OCI-LY1 (cell line): ENCODE results near the gene METTL25B.

Experiments
- H2AFZ ChIP-seq: fragments of 200-600 bp; sonication (generic), shearing (Covaris generic); 2 replicates; pipeline ENCODE4 v1.6.0; 2014; ENCODE audit warnings: antibody characterized with exemption, mild to moderate bottlenecking, low read length
- H3F3A ChIP-seq: fragments of 200-600 bp; sonication (generic), shearing (Covaris generic); 2 replicates; pipeline ENCODE4 v1.6.0; 2014; ENCODE audit warnings: mild to moderate bottlenecking, antibody characterized with exemption, low read length, moderate library complexity; ENCODE audit not compliant: insufficient read depth
- H3K27ac ChIP-seq: fragments of 200-600 bp; sonication (generic); 2 replicates; pipeline ENCODE4 v1.5.1; 2014; ENCODE audit warnings: low read length, mixed run types, mild to moderate bottlenecking, low read depth; ENCODE audit not compliant: poor library complexity, severe bottlenecking
- H3K27me3 ChIP-seq: fragments of 200-600 bp; sonication (generic); 2 replicates; pipeline ENCODE4 v1.6.0; 2014; ENCODE audit warnings: antibody characterized with exemption, mild to moderate bottlenecking, low read length, moderate library complexity; ENCODE audit not compliant: insufficient read depth
- H3K36me3 ChIP-seq: fragments of 200-600 bp; sonication (generic); 2 replicates; pipeline ENCODE4 v1.6.1; 2014; ENCODE audit warnings: mild to moderate bottlenecking, antibody characterized with exemption, low read length, moderate library complexity, mixed read lengths; ENCODE audit not compliant: insufficient read depth
- H3K4me1 ChIP-seq: fragments of 200-600 bp; sonication (generic); 2 replicates; pipeline ENCODE4 v1.5.1; 2014; ENCODE audit warnings: mild to moderate bottlenecking, low read length, moderate library complexity; ENCODE audit not compliant: insufficient read depth, severe bottlenecking
- H3K4me2 ChIP-seq: fragments of 200-600 bp; sonication (generic), shearing (Covaris generic); 2 replicates; pipeline ENCODE4 v1.6.1; 2014; ENCODE audit warnings: low read length
- H3K4me3 ChIP-seq: fragments of 200-600 bp; sonication (generic); 2 replicates; pipeline ENCODE4 v1.5.1; 2014; ENCODE audit warnings: low read length, low read depth, mild to moderate bottlenecking, mixed read lengths; ENCODE audit not compliant: poor library complexity, severe bottlenecking
- H3K79me2 ChIP-seq: fragments of 200-600 bp; shearing (Covaris generic); 2 replicates; pipeline ENCODE4 v1.6.1; 2016; ENCODE audit warnings: mixed run types, low read length, mixed read lengths; ENCODE audit not compliant: insufficient read depth
- H3K9ac ChIP-seq: fragments of 200-600 bp; sonication (generic), shearing (Covaris generic); 2 replicates; pipeline ENCODE4 v1.6.1; 2014; ENCODE audit warnings: mild to moderate bottlenecking, low read length, mixed read lengths
- H3K9me2 ChIP-seq: fragments of 200-600 bp; sonication (generic), shearing (Covaris generic); 2 replicates; pipeline ENCODE4 v1.6.1; 2014; ENCODE audit warnings: low read depth, mild to moderate bottlenecking, low read length, mixed read lengths
- H3K9me3 ChIP-seq: fragments of 200-600 bp; shearing (Covaris generic); 2 replicates; pipeline ENCODE4 v1.6.1; 2014; ENCODE audit warnings: low read length, mixed read lengths
- H4K20me1 ChIP-seq: fragments of 200-600 bp; sonication (generic), shearing (Covaris generic); 2 replicates; pipeline ENCODE4 v1.6.0; 2016; ENCODE audit warnings: mild to moderate bottlenecking, low read length; ENCODE audit not compliant: insufficient read depth
- EZH2 ChIP-seq: fragments of 200-600 bp; sonication (generic), shearing (Covaris generic); IDR thresholded peaks from 2 replicates; pipeline ENCODE4 v1.8.0; 2017; ENCODE audit warnings: borderline replicate concordance, mixed run types, mild to moderate bottlenecking, antibody characterized with exemption, low read length, moderate library complexity, mixed read lengths
- TF ChIP-seq, protein P1 (sequence below): fragments of 200-600 bp; sonication (generic), shearing (Covaris generic); IDR thresholded peaks from 2 replicates; pipeline ENCODE4 v1.5.1; 2017; ENCODE audit warnings: mild to moderate bottlenecking, antibody characterized with exemption, low read length, moderate library complexity, mixed read lengths

METTL25B gene

GRCh38 chr1:156703336-156703735 lies 24.9 kb upstream of the METTL25B start:
- H3K9me2 ChIP-seq = no peaks in the 10 kb centered on the region
- no peak overlapping the region for H3K9ac ChIP-seq
- H3K79me2 ChIP-seq = no peaks in the 10 kb centered on the region
- H3K36me3 ChIP-seq = no peaks in the 10 kb centered on the region
- H2AFZ ChIP-seq = no peak overlapping the region
- TF ChIP-seq, protein P1, sequence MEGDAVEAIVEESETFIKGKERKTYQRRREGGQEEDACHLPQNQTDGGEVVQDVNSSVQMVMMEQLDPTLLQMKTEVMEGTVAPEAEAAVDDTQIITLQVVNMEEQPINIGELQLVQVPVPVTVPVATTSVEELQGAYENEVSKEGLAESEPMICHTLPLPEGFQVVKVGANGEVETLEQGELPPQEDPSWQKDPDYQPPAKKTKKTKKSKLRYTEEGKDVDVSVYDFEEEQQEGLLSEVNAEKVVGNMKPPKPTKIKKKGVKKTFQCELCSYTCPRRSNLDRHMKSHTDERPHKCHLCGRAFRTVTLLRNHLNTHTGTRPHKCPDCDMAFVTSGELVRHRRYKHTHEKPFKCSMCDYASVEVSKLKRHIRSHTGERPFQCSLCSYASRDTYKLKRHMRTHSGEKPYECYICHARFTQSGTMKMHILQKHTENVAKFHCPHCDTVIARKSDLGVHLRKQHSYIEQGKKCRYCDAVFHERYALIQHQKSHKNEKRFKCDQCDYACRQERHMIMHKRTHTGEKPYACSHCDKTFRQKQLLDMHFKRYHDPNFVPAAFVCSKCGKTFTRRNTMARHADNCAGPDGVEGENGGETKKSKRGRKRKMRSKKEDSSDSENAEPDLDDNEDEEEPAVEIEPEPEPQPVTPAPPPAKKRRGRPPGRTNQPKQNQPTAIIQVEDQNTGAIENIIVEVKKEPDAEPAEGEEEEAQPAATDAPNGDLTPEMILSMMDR = no peak
- no peak for TF ChIP-seq EZH2
- peaks cover 11% of the 10 kb centered on the region; the same call in 1 of the 2 replicates for H3K27me3 ChIP-seq
- H3K4me1 ChIP-seq = peaks cover 15% of the 10 kb centered on the region
- H3K9me3 ChIP-seq = no peaks in the 10 kb centered on the region
- no peak overlapping the region for H3K27ac ChIP-seq
- H3F3A ChIP-seq = no peaks in the 10 kb centered on the region
- H4K20me1 ChIP-seq = no peaks in the 10 kb centered on the region
- no peak overlapping the region for H3K4me3 ChIP-seq
- no peak overlapping the region for H3K4me2 ChIP-seq

DNA sequence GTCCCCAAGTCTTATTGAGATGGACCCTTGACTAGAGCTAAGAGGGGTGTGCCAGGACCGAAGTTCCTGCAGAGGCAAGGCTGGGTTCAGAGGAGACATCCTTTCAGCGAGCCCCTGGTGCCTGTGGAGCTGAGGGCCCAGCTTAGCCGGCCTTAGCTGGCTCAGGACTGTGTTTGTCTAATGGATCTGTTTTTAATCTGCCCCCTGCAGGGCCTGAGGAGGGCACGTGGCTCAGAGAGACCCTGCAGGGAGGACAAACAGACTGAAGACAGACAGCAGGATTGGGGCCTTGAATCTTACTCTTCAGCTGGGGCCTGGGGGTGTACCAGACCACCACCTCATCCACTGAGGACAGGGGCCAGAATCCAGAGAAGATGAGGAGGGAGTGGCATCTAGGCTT lies 24.5 kb upstream of the METTL25B start:
- H3K4me2 ChIP-seq = no peak overlapping the region
- no peaks in the 10 kb centered on the region for H3K9me3 ChIP-seq
- H3K9me2 ChIP-seq = no peaks in the 10 kb centered on the region
- no peak for TF ChIP-seq EZH2
- TF ChIP-seq, protein P1 = no peak
- peaks cover 11% of the 10 kb centered on the region; the same call in 1 of the 2 replicates for H3K27me3 ChIP-seq
- H3K4me3 ChIP-seq = no peak overlapping the region
- H3F3A ChIP-seq = no peaks in the 10 kb centered on the region
- no peaks in the 10 kb centered on the region for H4K20me1 ChIP-seq
- no peak overlapping the region for H3K9ac ChIP-seq
- no peaks in the 10 kb centered on the region for H3K79me2 ChIP-seq
- no peaks in the 10 kb centered on the region for H3K36me3 ChIP-seq
- no peak overlapping the region for H2AFZ ChIP-seq
- H3K27ac ChIP-seq = no peak overlapping the region
- H3K4me1 ChIP-seq = peaks cover 15% of the 10 kb centered on the region

GRCh38 chr1:156704166-156704711 lies 24.0 kb upstream of the METTL25B start:
- Histone ChIP-seq H3K4me2 (no peak overlapping the region), H3K4me1 (peaks cover 15% of the 10 kb centered on the region)

More at GRCh38 chr1:156704166-156704711, 24.0 kb upstream of the METTL25B start:
- Histone ChIP-seq H3K9me3 (no peaks in the 10 kb centered on the region), H3K9me2 (no peaks in the 10 kb centered on the region), H3K79me2 (no peaks in the 10 kb centered on the region), H3K36me3 (no peaks in the 10 kb centered on the region), H4K20me1 (no peaks in the 10 kb centered on the region), H3K27ac (no peak overlapping the region), H3K4me3 (no peak overlapping the region), H3F3A (no peaks in the 10 kb centered on the region), H3K27me3 (peaks cover 11% of the 10 kb centered on the region; the same call in 1 of the 2 replicates), H2AFZ (no peak overlapping the region), H3K9ac (no peak overlapping the region)
- TF ChIP-seq EZH2 = no peak
- TF ChIP-seq, protein P1 = no peak
